Head of caudate nucleus (tissue), 42 donors: ENCODE measurements around the gene ATP6V1G1.

ENCODE experiments used
- DNase-seq, 42 donors: peaks; one replicate each; pipeline versions ENCODE4 v3.0.0 to v3.0.0-alpha.2; 2020 to 2021; ENCODE audit warnings: mixed read lengths in 7 of 42
- intact Hi-C: fragments of 100-400 bp; cut with DNase I; formaldehyde crosslinking; loops from one replicate; pipeline ENCODE4 v1.15.0; 2022

The ATP6V1G1 gene, protein sequence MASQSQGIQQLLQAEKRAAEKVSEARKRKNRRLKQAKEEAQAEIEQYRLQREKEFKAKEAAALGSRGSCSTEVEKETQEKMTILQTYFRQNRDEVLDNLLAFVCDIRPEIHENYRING

DNA sequence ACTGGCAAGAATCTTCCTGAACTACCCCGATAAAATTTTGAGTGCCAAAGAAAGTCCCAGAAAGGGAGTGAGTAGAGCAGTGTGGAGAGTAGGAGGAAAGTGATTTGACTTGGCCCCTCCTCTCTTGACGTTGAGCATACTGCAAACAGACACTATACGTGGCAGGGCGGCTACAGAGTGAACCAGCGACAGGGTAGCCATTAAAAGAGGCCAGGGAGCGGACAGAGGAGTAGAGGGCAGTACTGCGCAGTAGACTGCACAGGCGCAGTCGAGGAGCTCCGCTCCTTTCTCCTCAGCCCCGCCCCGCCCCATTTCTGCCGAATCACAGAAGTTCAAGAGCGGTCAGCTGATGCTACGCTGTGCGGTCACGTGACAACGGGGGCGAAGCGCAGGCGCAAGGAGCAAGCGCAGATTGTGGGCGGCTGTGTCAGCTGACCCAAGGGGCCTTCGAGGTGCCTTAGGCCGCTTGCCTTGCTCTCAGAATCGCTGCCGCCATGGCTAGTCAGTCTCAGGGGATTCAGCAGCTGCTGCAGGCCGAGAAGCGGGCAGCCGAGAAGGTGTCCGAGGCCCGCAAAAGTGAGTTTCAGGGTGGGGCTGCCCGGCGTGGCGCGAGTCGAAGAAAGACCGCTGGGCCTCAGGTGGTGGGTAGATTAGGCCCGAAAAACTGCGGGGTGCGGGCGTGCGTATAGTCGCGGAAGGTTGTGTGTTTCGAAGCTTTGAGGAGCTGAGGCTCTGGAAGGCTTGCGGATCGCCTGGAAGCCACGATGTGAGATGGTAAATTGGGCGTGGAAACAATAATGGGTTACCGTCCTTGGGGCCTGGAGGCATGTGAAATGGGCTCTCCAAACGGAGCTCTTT, at the start of gene ATP6V1G1:
ATP6V1G1 (plus strand) TSS at position 425 of the 858 bp plus-strand sequence; CDS start at position 495, 70 bp downstream.
- intact Hi-C loops = loop anchor here (5.0 kb wide), 1 partner anchor 85 kb away; no protein-coding TSS in a partner anchor
- DNase-seq = peak; percentile 92 to 99 (median 97)

DNA sequence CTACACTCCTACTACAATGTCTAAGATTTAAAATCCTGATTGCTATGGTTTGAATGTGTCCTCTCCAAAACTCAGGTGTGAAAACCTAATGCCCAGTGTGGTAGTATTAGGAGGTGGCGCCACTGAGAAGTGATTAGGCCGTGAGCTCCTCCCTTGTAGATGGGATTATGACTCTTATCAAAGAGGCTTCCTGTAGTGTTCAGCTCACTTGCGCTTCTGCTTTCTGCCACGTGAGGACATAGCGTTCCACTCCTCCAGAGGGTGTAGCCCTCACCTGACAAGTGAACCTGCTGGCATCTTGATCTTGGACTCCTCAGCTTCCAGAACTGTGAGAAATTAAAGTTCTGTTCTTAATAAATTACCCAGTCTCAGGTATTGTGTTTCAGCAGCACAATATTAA, 49.3 kb upstream of the ATP6V1G1 start:
- intact Hi-C loops = no loop called here
- DNase-seq = no peak

DNA sequence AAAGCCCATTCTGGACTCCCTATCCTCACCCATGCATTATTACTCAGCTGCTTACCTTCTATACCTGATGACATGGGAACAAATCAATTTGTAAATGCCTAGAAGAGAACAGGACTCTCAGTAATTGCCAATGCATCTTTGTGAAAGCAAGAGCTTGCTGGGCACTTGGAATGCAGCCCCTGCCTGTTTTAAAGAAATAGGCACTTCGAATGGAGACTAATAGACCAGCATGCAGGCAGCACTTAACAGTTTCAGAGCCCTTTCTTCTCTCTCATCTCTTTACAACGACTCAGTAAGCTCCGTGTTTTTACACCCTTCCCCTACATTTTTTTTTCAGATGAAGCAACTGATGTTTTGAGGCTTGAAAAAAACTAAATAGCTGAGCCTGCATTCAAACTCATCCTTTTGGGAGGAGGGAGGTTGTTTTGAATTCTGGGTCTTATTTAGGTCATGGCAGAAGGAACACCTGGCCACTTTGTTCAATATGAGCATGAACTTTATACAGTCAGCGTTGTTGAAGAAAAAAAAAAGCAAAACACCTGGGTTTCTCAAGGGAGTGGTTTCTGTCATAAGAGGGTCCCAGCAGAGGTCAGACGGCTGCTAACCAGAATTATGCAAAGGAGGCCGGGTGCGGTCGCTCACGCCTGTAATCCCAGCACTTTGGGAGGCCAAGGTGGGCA, 47.7 kb upstream of the ATP6V1G1 start:
- intact Hi-C loops = no loop called here
- DNase-seq = no peak

DNA sequence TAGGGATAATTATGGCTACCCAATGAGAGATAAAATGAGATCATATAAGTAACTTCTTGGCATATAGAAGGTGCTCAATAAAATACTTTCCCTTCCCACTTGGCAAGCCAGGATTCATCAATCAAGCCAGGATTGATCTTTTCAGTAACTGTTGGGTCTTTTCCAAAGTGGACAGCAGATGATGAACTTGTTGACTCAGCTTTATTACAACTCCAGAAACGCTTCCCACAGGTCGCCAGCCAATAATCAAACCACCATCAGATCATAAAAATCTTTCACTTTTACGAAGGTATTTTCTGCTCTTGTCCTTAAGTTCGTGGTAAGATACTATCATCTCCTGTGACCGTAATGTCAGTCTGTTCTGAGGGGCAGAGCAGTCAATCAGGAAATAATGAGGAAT, 42.5 kb upstream of the ATP6V1G1 start:
- intact Hi-C loops = no loop called here
- no peak for DNase-seq

DNA sequence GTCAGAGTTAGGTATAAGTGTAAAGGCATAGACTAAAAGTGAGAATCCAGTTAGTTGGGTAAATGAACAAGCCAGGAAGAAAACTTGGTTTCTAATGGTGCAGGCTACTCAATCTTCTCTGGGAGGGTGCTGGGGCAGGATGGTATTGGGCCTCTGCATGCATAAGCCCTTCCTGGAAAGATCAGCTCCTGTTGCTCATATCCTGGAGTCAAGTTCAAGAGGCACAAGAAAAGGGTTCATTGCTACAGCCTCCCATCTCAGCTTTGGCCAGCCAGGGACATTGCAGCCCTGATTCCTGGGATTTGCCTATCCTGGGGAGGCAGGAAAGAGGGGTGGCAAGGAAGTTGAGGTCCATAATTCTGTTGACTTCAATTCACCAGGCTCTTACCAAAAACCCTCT, 40.7 kb upstream of the ATP6V1G1 start:
- DNase-seq = peak in 1 of 42 donors; percentile 1
- intact Hi-C loops = no loop called here

DNA sequence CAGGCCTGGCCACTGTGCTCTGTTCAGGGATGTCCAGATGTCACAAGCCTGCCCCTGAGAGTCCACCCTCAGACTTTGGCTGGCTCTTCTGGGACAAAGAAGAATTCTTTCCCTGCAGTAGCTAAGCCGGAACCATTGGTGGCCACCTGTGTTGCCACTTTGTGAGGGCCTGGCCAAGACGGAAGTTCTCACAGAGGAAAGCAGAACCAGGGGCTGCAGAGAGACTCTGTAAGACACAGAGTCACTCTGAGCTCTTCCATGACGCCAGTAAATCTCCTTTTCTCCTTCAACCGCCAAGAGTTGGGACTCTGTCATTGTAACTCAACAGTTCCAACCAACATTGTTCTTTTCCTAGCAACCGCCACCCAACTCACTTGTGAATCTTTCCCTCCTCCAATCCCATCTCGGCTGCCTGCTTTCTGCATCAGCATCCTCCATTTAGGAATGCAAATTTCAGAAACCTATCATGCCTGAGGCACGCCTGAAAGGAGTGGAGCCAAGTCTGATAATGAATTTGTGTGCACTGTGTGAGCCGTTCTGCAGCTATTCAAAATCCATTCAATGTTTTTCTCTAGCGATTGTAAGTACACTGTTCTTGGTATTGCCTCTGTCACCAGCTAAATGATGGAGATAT, 37.8 kb upstream of the ATP6V1G1 start:
- intact Hi-C loops = no loop called here
- peak in 1 of 42 donors; percentile 38 for DNase-seq

DNA sequence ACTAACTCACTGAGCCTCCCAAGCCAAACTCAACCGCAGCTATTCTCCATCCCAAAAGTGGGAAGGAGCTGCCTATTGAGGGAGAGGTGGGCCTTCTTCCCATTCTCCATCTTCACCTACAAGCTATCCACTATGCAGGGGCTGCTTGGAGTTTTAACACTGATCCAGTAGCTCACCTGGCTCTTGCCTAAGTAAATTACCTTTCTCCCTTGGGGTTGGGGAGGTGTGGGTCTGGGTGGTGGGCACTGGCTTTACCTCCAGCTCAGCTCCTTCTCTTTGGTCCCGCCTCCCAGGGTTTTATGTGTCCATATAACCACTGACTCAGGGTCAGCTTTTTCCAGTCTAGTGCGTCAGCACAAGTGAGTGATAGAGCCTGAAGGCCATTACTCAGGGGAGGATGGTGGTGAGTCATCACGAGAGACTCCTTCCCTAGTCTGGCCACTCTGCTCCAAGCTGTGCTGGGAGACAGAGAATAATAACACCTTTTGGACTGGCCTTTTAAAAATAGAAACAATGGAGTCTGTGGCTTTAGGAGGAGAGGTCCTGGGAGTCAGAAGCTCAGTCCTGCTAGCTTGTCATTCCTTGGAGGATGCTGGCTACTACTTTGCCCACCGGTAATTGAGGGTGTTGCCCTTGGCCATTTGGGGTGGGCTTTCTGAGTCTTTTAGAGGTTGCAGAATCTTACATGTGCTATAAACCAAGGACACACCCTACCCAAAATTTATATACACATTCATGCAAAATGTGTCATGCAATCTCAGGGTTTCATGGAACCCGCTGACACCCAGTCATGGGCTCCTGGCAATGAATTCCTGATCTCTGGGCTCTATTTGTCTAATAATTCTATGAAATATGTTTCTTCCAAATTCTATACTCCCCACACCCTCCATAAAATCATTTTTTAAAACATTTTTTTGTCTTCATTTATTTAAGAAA, 35.6 kb upstream of the ATP6V1G1 start:
- intact Hi-C loops = no loop called here
- peak in 1 of 42 donors; percentile 3 for DNase-seq

DNA sequence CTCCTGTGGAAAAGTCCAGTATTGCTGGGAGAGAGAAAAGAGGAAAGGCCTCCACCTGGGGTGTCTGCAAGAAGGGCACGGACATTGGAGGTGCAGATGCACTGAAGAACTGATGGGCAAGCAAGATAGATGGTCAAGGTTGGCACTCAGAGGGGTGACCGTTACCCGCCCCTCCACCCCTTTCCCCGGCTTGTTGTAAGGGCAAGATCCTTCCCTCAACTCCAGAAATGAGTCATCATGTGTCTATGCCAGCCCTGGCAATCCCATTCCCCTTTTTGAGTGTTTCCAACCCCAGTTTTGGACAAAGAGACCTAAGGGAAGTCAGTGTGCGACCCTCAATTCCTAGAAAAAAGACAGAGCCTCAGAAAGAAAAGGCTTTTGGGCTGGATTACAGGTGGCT, 34.9 kb upstream of the ATP6V1G1 start:
- no peak for DNase-seq
- intact Hi-C loops = no loop called here

DNA sequence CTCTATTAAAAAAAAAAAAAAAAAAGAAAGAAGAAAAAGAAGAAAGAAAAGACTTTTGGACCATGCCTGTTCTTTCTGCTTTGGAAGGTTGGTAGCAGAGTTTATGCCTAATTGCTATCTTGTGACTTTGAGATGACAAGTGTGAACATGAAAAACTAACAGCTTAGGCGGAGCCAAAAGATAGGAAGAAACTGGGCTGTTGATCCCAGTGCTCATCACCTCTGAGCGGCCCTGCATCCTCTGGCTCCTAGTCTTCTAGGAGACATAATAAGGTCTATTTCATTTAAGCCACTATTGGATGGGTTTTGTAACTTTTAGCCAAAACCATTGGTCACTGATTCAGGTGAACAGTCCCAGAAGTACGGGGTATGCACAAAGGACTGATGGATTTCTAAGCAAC, 34.4 kb upstream of the ATP6V1G1 start:
- intact Hi-C loops = no loop called here
- peak in 1 of 42 donors; percentile 4 for DNase-seq

DNA sequence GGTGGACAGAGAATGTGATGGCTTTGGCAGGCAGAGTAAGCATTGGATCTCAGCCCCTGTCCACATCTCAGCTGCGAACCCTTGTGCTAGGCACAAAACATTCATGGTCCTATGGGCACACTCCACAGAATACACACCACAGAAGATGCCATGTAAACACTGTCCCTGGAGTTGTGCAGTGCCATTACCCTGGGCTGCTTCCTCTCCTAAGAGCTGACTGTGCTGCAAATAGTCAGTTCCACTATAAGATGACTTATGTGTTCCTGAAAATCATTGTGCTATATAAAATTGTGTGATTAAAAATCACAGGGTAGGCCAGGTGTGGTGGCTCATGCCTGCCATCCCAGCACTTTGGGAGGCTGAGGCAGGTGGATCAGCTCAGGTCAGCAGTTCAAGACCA, 31.9 kb upstream of the ATP6V1G1 start:
- intact Hi-C loops = no loop called here

DNA sequence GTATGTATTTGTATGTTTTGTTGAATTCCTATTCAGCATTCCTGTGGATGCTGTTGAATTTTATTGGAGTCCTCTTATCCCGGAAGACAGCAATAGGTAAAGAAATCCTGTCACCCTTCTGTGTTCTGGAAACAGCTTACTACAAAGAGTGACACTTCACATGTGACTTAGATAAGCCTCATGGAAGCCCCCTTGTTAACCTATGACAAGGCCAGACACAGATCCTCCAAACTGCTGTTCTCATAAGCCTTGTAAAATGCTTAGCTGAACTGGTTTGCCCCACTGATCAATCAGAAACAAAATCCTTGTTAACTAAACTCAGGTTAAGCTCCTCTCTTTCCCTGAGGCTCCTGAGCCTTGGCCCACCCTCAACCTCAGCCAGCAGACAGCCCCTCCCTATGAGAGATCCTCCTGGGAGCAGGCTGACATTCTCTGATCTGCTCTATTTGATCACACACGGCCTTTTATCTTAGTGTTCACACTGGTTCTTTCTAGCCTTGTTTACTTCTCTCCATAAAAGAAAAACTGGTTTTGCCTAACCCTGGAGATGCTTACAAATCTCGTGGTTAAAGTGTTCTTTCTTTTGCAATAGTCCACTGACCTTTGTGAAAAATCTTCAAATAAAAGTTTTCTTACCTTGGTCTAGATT, 29.4 kb upstream of the ATP6V1G1 start:
- DNase-seq = no peak
- intact Hi-C loops = no loop called here

More for the DNA sequence above, 31.9 kb upstream of the ATP6V1G1 start:
- DNase-seq = peak in 1 of 42 donors; percentile 38

DNA sequence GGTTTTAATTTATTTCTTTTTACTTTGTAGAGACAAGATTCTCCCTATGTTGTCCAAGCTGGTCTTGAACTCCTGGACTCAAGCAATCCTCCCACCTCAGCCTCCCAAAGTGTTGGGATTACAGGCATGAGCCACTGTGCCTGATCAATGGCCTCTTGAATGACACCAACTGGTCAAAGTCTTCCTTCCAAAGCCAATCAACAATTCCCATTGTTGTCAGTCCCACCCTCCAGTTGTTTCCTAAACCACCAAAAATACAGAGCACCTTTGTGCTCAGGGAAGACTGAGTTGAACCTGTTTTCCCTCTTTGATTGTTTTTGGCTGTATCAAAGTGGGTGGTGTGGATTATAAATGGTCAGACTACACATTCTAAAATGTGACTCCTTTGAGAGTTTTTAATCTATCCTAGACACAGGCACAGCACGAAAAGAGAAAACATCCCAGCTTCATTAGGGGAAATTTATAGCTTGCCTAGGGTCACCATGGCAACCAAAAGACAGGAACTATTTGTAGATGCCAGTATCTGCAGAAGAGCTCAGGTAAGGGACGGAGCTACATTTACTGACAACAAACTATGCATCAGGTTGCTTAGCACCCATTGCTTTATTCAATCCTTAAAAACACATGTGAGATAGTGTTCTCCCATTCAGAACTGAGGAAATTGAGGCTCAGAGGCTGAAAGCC, 27.6 kb upstream of the ATP6V1G1 start:
- intact Hi-C loops = no loop called here
- peak in 10 of 42 donors; percentile 7 to 59 (median 24) for DNase-seq

DNA sequence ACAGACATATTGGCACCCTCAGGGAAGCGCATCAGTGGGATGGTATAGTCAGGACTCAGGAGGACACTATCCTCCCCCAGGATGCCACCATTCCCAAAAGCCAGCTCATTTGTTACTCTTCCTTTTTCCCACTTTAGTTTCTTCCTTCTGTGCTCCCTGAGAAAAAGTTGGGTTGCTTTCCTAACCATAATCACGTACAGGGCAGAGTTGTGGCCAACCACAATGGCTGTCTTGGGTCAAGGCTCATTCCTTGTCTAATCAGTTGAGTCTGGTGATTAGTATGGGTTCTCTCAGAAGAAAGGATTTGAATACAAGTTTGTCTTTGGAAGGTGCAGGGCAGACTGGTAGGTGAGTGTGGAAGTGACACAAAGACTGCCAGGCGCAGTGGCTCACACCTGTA, 26.6 kb upstream of the ATP6V1G1 start:
- no peak for DNase-seq
- intact Hi-C loops = no loop called here

DNA sequence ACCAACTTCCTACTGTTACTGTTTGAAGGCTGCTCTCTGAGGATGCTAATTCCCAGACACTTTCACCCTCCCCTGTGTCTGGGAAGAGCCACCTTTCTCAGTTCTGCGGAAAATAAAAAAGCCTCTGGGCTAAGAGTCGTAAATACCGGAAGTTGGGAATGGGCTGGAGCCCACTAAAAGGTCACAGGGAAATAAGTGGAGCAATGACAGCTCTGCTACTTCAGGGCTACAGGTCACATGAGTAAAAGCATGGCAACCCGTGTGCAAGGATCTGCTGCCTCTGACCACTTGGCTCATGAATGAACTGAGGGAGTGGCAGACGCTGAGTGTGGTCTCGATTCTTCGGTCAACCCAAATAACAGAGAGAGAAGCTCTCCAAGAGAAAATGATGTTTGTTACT, 25.8 kb upstream of the ATP6V1G1 start:
- no peak for DNase-seq
- intact Hi-C loops = no loop called here

DNA sequence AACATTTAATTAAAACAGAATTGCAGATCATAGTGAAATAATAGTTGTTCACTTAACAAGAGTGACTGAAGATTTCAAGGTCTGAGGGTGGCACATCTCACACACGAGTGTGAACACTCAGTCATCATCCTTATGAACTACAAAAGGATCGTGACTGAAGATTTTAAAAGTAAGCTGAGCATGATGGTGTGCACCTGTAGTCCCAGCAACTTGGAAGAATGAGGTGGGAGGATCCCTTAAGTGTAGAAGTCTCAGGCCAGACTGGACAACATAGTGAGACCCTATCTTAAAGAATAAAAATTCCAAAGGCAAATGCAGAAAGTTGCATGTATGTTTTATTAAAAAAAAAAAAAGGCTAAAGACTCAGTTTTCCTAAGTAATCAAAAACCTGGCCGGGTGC, 22.4 kb upstream of the ATP6V1G1 start:
- no peak for DNase-seq
- intact Hi-C loops = no loop called here

DNA sequence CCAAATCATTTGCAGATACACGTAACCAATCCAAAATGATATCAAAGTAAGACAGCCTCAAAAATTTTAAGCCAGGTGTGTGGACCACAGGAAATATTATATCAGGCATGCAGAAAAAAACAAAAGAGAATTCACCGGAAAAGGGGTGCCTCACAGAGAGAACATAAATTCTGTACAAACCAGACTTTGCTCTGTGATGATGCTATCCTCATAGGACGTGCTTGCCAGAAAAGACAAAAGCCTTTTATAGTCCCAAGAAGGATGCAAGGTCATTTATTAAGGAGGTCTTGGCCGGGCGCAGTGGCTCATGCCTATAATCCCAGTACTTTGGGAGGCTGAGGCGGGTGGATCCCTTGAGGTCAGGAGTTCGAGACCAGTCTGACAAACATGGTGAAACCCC, 16.8 kb upstream of the ATP6V1G1 start:
- peak in 1 of 42 donors; percentile 15 for DNase-seq
- intact Hi-C loops = no loop called here

DNA sequence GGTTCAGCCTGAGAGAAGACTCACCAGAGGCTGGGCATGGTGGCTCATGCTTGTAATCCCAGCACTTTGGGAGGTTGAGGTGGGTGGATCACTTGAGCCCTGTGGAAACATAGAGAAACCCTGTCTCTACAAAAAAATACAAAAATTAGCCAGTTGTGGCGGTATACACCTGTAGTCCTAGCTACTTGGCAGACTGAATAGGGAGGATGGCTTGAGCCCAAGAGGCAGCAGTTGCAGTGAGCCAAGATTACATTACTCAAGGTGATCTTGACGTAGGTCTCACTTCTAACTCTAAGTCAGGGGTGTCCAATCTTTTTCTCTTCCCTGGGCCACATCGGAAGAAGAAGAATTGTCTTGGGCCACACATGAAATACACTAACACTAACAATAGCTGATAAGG, 16.2 kb upstream of the ATP6V1G1 start:
- DNase-seq = no peak
- intact Hi-C loops = no loop called here

DNA sequence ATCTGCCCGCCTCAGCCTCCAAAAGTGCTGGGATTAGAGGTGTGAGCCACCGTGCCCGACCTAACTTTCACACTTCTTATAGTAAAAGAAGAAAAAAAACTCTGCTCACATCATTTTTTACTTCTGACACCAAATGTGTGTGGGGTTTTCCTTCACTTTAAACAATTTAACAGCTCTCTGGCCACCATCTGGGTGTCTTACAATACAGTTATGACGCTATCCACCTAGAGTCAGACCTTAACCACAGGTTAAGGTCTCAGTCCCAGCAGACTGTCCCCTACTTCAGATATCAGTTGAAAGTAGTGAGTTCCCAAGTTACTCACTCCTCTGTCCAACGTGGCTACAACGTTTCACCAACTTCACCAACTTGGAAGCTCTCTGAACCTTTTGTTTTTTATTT, 15.4 kb upstream of the ATP6V1G1 start:
- no peak for DNase-seq
- intact Hi-C loops = no loop called here
